ENCODE results near the gene RGS3. TPM values are rescaled to one million over a fixed set of nuclear protein-coding genes. Genes with fewer than 3 reads are reported as not detected.

The RGS3 gene
- total RNA-seq, 4 donors from 2014 or later = 43.0 to 66.2 (median 55.6) TPM

DNA sequence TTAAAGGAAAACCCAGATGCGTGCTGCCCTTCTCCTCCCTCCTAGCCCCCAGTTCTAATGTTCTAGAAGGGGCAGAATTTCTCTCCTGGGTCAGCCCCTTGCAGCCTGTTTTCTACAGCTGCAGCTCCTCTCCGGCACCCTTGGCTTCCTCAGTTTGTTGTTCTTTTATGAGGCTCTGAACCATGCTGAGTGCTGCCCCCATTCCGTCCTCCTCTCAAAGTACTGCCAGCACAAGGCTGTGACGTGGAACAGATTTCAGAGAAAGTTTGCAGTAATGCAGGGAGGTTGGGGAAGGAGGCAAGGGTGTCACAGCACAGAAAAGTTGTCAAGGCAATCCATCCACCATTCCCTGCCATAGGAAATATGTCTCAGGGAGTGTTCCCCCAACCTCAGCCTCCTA lies 63.3 kb downstream of the RGS3 start:
- no peaks in the 10 kb centered on the region for H3K9me3 ChIP-seq
- H3K36me3 ChIP-seq = no peaks in the 10 kb centered on the region
- H3K27ac ChIP-seq = peak overlapping the region; percentile 76 to 96 (median 92)
- intact Hi-C loops (cut with DNase I) = no loop called here
- DNase-seq = peak; percentile 77 to 80
- H3K27me3 ChIP-seq = no peaks in the 10 kb centered on the region
- 38 to 48% methylated on average over 4 of the region's 4 CpGs for WGBS, 2 donors
- TF ChIP-seq, protein P1, sequence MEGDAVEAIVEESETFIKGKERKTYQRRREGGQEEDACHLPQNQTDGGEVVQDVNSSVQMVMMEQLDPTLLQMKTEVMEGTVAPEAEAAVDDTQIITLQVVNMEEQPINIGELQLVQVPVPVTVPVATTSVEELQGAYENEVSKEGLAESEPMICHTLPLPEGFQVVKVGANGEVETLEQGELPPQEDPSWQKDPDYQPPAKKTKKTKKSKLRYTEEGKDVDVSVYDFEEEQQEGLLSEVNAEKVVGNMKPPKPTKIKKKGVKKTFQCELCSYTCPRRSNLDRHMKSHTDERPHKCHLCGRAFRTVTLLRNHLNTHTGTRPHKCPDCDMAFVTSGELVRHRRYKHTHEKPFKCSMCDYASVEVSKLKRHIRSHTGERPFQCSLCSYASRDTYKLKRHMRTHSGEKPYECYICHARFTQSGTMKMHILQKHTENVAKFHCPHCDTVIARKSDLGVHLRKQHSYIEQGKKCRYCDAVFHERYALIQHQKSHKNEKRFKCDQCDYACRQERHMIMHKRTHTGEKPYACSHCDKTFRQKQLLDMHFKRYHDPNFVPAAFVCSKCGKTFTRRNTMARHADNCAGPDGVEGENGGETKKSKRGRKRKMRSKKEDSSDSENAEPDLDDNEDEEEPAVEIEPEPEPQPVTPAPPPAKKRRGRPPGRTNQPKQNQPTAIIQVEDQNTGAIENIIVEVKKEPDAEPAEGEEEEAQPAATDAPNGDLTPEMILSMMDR (IDR thresholded peaks at IDR 0.05) = no peak
- TF ChIP-seq POLR2A (IDR thresholded peaks at IDR 0.05) = peak in 1 of 2 donors; percentile 56
- H3K4me1 ChIP-seq = peaks cover 67 to 87% of the 10 kb centered on the region in 2 donors
- H3K4me3 ChIP-seq (replicated peaks in 1 of 3) = no peak overlapping the region

DNA sequence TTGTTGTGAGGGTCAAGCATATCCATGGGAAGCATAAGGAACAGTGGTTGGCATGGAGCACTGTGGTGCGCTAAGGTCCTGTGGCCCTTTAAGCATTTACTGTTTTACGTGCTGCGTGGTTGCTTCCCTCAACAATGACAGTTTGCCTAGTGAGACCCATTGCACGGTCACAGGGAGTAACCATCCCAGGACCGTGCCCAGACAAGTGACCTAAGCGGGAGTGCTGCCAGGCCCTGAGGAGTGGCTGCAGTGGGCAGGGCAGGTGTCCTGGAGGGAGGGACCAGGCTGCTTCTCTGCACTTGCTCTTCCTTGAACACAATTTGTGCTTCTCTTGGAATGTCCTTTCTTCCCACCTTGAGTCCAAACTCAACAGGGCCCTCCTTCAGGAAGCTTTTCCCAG lies 64.6 kb downstream of the RGS3 start:
- intact Hi-C loops (cut with DNase I) = no loop called here
- Histone ChIP-seq H3K27ac (peak overlapping the region; percentile 76 to 96 (median 92)), H3K9me3 (no peaks in the 10 kb centered on the region), H3K4me3 (replicated peaks in 1 of 3) (no peak overlapping the region), H3K36me3 (no peaks in the 10 kb centered on the region), H3K4me1 (peaks cover 55 to 74% of the 10 kb centered on the region in 2 donors), H3K27me3 (no peaks in the 10 kb centered on the region)
- 48 to 53% methylated on average over 6 of the region's 6 CpGs for WGBS, 2 donors
- peak; percentile 95 for DNase-seq
- TF ChIP-seq, protein P1 (IDR thresholded peaks at IDR 0.05) = no peak
- peak in 1 of 2 donors; percentile 60 for TF ChIP-seq POLR2A (IDR thresholded peaks at IDR 0.05)

DNA sequence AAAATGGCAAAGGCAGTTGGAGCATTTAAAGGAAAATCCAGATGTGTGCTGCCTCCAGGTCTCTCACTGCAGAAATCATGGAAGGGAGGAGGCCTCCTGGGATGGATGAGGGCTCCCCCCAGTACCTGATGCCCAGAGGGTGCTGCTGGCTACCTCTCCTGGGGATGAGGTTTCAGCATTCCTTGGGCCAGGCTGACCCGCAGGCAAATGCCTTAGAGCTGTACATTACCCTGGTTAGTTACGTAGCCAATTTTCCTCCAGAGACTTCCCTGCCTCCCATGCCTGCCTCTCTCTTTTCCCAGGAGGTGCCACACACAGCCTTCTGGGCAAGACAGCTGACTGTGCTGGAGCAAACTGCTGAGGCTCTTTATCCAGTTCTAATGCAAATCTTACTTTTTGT lies 65.3 kb downstream of the RGS3 start:
- H3K27me3 ChIP-seq = no peaks in the 10 kb centered on the region
- TF ChIP-seq, protein P1 (IDR thresholded peaks at IDR 0.05) = no peak
- TF ChIP-seq POLR2A (IDR thresholded peaks at IDR 0.05) = no peak
- intact Hi-C loops (cut with DNase I) = no loop called here
- H3K4me3 ChIP-seq (replicated peaks in 1 of 3) = no peak overlapping the region
- DNase-seq = no peak
- 90 to 95% methylated on average over 2 of the region's 2 CpGs for WGBS, 2 donors
- H3K4me1 ChIP-seq = peaks cover 52 to 74% of the 10 kb centered on the region in 2 donors
- no peaks in the 10 kb centered on the region for H3K9me3 ChIP-seq
- no peaks in the 10 kb centered on the region for H3K36me3 ChIP-seq
- H3K27ac ChIP-seq = peak overlapping the region; percentile 55 to 96 (median 92)

DNA sequence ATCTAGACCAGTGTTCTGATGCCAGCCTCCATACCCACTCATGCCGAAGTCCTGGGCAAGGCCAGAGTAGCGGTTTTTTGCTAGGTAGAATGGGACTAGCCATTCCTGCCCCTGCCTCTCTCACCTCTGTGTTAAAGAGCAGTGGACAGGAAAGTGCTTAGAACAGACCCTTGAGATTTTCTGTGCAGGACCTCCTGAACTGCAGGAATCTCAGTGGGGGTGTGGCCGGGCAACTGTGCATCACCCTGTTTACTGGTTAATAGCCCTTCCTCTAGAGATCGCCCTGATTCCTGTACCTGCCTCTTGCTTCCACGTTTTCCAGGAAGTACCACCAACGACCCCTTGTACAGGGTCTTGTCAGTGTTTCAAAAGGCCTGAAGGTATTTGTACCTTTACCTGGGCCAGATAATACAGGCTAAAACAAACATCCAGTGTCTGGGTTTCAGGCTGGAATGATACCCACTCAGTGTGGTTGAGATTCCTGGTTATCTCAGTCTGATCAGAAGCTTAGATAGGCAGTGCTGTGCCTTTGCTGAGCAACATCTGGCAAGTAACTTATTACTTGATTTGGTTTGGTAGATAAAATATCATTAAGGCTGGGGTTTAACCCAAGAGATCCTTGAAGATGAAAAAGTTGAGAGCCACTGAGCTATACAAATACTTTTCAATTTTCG lies 65.9 kb downstream of the RGS3 start:
- Histone ChIP-seq H3K36me3 (no peaks in the 10 kb centered on the region), H3K27me3 (no peaks in the 10 kb centered on the region), H3K27ac (peak overlapping the region; percentile 55 to 96 (median 92)), H3K9me3 (no peaks in the 10 kb centered on the region), H3K4me1 (peaks cover 45 to 72% of the 10 kb centered on the region in 2 donors), H3K4me3 (replicated peaks in 1 of 3) (no peak overlapping the region)
- intact Hi-C loops (cut with DNase I) = no loop called here
- TF ChIP-seq POLR2A (IDR thresholded peaks at IDR 0.05) = no peak
- TF ChIP-seq, protein P1 (IDR thresholded peaks at IDR 0.05) = no peak
- 28 to 66% methylated on average over 7 of the region's 7 CpGs for WGBS, 2 donors
- peak; percentile 59 to 75 for DNase-seq

DNA sequence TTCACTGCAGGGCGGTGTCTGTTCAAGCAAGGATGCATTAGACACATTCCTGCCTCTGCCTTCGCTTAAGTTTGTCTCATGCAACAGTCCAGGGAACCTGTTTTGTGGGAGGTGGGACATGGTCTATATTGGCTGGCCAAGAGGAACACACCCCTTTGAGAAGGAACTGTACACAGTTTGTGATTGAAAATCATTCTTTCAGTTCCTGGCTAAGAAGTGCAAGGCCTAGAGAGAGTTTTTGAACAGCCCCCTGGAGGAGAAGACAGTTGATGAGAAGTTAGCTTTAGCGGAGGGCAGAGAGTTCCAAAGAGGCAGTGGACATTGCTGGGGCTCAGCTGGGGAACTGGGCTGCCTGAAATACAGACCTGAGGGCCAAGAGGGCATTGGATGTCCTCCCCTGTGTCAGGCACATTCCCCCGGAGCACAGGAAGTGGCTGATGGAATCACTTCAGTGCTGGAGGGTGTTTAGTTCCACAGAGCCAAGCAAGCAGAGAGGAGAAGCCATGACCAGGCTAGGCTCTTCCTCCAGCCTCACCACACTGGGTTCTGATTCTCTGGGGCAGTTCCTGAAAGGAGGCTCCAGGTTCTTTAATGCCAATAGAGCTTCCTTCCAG lies 66.6 kb downstream of the RGS3 start:
- intact Hi-C loops (cut with DNase I) = no loop called here
- H3K36me3 ChIP-seq = no peaks in the 10 kb centered on the region
- H3K9me3 ChIP-seq = no peaks in the 10 kb centered on the region
- H3K27ac ChIP-seq = peak overlapping the region; percentile 55 to 96 (median 92)
- no peak overlapping the region for H3K4me3 ChIP-seq (replicated peaks in 1 of 3)
- 64 to 71% methylated on average over 4 of the region's 4 CpGs for WGBS, 2 donors
- TF ChIP-seq, protein P1 (IDR thresholded peaks at IDR 0.05) = no peak
- TF ChIP-seq POLR2A (IDR thresholded peaks at IDR 0.05) = no peak
- H3K27me3 ChIP-seq = no peaks in the 10 kb centered on the region
- peak in 1 of 2 donors; percentile 40 for DNase-seq
- peaks cover 41 to 65% of the 10 kb centered on the region in 2 donors for H3K4me1 ChIP-seq

Data from thyroid gland (tissue), 4 donors.